Keratinocyte (primary cell): Measurements from ENCODE around the gene MEFV. TPM values are rescaled to one million over a fixed set of nuclear protein-coding genes. Genes with fewer than 3 reads are reported as not detected.

Source experiments
- DNase-seq: peaks from one replicate; pipeline ENCODE4 v3.0.0-alpha.2; 2011; ENCODE audit warnings: low read depth, missing footprints, low spot score
- FAIRE-seq: peaks from 2 replicates; lab custom pipeline; 2011; peaks lifted over from hg19 to GRCh38; lab: Jason Lieb, UNC
- H2AFZ ChIP-seq: 2 replicates; pipeline ENCODE4 v1.6.0; 2012; ENCODE audit warnings: low read length, control low read depth, inconsistent platforms; ENCODE audit not compliant: control insufficient read depth
- H3K27ac ChIP-seq: 2 replicates; pipeline ENCODE4 v1.5.1; 2011; ENCODE audit warnings: low read length; ENCODE audit not compliant: control insufficient read depth, insufficient read depth
- H3K27me3 ChIP-seq: 3 replicates; pipeline ENCODE4 v1.6.0; 2011; ENCODE audit warnings: low read length; ENCODE audit not compliant: control insufficient read depth, insufficient read depth; ENCODE audit errors: extremely low read depth
- H3K36me3 ChIP-seq, 2 experiments: 2 replicates in 1 of 2; 3 replicates in 1 of 2; pipeline ENCODE4 v1.5.1; 2011; ENCODE audit warnings: low read length in 2 of 2, mild to moderate bottlenecking in 1 of 2; ENCODE audit not compliant: control insufficient read depth in 2 of 2, insufficient read depth in 2 of 2; ENCODE audit errors: extremely low read depth in 1 of 2
- H3K4me1 ChIP-seq: 3 replicates; pipeline ENCODE4 v1.5.1; 2011; ENCODE audit warnings: low read length; ENCODE audit not compliant: control insufficient read depth, insufficient read depth; ENCODE audit errors: extremely low read depth
- H3K4me2 ChIP-seq: 3 replicates; pipeline ENCODE4 v1.6.0; 2011; ENCODE audit warnings: low read depth, low read length; ENCODE audit not compliant: control insufficient read depth, insufficient read depth; ENCODE audit errors: extremely low read depth
- H3K4me3 ChIP-seq, 3 experiments: fragments of 200-600 bp in 1 of 3; sonication (generic) in 1 of 3; 2 replicates in 2 of 3; 3 replicates in 1 of 3; pipeline ENCODE4 v1.5.1; 2011 to 2016; ENCODE audit warnings: low read length in 3 of 3, mild to moderate bottlenecking in 3 of 3, control low read depth in 2 of 3, inconsistent platforms in 1 of 3, low read depth in 1 of 3, mixed read lengths in 1 of 3, mixed run types in 1 of 3, moderate library complexity in 1 of 3; ENCODE audit not compliant: control insufficient read depth in 2 of 3, insufficient read depth in 2 of 3; ENCODE audit errors: extremely low read depth in 1 of 3
- H3K79me2 ChIP-seq: 2 replicates; pipeline ENCODE4 v1.6.0; 2012; ENCODE audit warnings: low read length; ENCODE audit not compliant: control insufficient read depth, insufficient read depth
- H3K9ac ChIP-seq: 3 replicates; pipeline ENCODE4 v1.6.0; 2011; ENCODE audit warnings: low read length; ENCODE audit not compliant: control insufficient read depth, insufficient read depth; ENCODE audit errors: extremely low read depth
- H3K9me1 ChIP-seq: 3 replicates; pipeline ENCODE4 v1.6.0; 2011; ENCODE audit warnings: low read length; ENCODE audit not compliant: control insufficient read depth, insufficient read depth; ENCODE audit errors: extremely low read depth
- H3K9me3 ChIP-seq: 2 replicates; pipeline ENCODE4 v1.5.1; 2012; ENCODE audit warnings: low read depth, low read length; ENCODE audit not compliant: control insufficient read depth
- H4K20me1 ChIP-seq: 3 replicates; pipeline ENCODE4 v1.6.0; 2011; ENCODE audit warnings: low read length; ENCODE audit not compliant: control insufficient read depth, insufficient read depth; ENCODE audit errors: extremely low read depth
- EZH2 ChIP-seq: IDR thresholded peaks from one replicate; pipeline ENCODE4 v1.6.1; 2012; ENCODE audit warnings: inconsistent platforms, mild to moderate bottlenecking, low read length, moderate library complexity
- dilution Hi-C: fragments of 300-500 bp; cut with MboI; formaldehyde crosslinking; loops from one replicate; pipeline ENCODE4 v1.7.0; 2020; ENCODE audit warnings: low sequenced_read_pairs; ENCODE audit not compliant: extremely low pct_ligation_motif_present
- polyA plus RNA-seq, 5 experiments: library from polyadenylated mRNA; depleted of rRNA in 3 of 5; stranded (reverse) in 3 of 5; stranded (forward) in 1 of 5; unstranded in 1 of 5; fragments of >200 nt; gene quantifications; 1 replicate in 1 of 5; 2 replicates in 3 of 5; 3 replicates in 1 of 5; pipeline versions ENCODE4 v1.2.1 to v1.2.3, GENCODE V29; 2011 to 2012; ENCODE audit warnings: missing spikeins in 2 of 5, low read depth in 1 of 5, low replicate concordance in 1 of 5
- TF ChIP-seq, protein P1 (sequence below), 3 experiments: IDR thresholded peaks in 1 of 3; conservative IDR thresholded peaks in 1 of 3; optimal IDR thresholded peaks in 1 of 3; 2 replicates in 2 of 3; 3 replicates in 1 of 3; pipeline versions ENCODE3 to v1.5.1; 2011; ENCODE audit warnings: low read length in 3 of 3, mild to moderate bottlenecking in 3 of 3, moderate library complexity in 2 of 3, control low read depth in 1 of 3, inconsistent platforms in 1 of 3; ENCODE audit not compliant: insufficient read depth in 2 of 3; ENCODE audit errors: extremely low read depth in 1 of 3

Gene MEFV
- polyA plus RNA-seq, 1 donor (not counting 4 experiments of a cell fraction or from before 2014, with no cell fraction given): not detected

DNA sequence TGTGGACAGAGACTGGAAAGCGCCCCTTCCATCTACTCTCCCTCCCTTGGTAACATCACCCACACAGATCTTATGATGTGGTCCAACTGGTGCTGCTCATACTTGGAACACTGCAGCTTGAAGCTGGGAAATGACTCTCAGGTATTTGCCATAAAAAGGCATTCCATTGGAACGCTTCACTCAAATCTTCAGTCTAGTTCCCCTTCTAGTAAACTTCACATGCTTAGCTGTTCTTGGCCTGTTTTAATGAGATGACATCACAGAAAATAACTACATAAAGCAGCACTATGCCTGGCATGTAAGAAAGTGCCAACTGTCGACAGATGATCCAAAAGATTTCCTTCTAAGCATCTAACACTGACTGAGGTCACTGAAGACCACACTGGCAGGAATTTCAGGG, 36.2 kb upstream of the MEFV start:
- no peak for TF ChIP-seq EZH2
- TF ChIP-seq, protein P1, sequence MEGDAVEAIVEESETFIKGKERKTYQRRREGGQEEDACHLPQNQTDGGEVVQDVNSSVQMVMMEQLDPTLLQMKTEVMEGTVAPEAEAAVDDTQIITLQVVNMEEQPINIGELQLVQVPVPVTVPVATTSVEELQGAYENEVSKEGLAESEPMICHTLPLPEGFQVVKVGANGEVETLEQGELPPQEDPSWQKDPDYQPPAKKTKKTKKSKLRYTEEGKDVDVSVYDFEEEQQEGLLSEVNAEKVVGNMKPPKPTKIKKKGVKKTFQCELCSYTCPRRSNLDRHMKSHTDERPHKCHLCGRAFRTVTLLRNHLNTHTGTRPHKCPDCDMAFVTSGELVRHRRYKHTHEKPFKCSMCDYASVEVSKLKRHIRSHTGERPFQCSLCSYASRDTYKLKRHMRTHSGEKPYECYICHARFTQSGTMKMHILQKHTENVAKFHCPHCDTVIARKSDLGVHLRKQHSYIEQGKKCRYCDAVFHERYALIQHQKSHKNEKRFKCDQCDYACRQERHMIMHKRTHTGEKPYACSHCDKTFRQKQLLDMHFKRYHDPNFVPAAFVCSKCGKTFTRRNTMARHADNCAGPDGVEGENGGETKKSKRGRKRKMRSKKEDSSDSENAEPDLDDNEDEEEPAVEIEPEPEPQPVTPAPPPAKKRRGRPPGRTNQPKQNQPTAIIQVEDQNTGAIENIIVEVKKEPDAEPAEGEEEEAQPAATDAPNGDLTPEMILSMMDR (optimal IDR thresholded peaks at IDR 0.05 in 1 of 3, IDR thresholded peaks at IDR 0.05 in 1 of 3, conservative IDR thresholded peaks at IDR 0.05 in 1 of 3; ENCODE audit: extremely low read depth in 1 of 3, insufficient read depth in 2 of 3, low read length in 3 of 3): no peak
- peaks cover 26% of the 10 kb centered on the region for H3K79me2 ChIP-seq
- H3K9me3 ChIP-seq: peaks cover 40% of the 10 kb centered on the region
- H3K27me3 ChIP-seq: no peaks in the 10 kb centered on the region
- H3K4me2 ChIP-seq: no peak overlapping the region
- H3K36me3 ChIP-seq: peaks cover 35 to 42% of the 10 kb centered on the region in 2 experiments
- H3K4me3 ChIP-seq: no peak overlapping the region
- no peak overlapping the region for H3K9ac ChIP-seq
- H3K9me1 ChIP-seq: no peaks in the 10 kb centered on the region
- dilution Hi-C loops: no loop called here
- H4K20me1 ChIP-seq: no peaks in the 10 kb centered on the region
- H3K27ac ChIP-seq: no peak overlapping the region
- no peak overlapping the region for H2AFZ ChIP-seq
- FAIRE-seq: no peak
- no peaks in the 10 kb centered on the region for H3K4me1 ChIP-seq
- DNase-seq: no peak

DNA sequence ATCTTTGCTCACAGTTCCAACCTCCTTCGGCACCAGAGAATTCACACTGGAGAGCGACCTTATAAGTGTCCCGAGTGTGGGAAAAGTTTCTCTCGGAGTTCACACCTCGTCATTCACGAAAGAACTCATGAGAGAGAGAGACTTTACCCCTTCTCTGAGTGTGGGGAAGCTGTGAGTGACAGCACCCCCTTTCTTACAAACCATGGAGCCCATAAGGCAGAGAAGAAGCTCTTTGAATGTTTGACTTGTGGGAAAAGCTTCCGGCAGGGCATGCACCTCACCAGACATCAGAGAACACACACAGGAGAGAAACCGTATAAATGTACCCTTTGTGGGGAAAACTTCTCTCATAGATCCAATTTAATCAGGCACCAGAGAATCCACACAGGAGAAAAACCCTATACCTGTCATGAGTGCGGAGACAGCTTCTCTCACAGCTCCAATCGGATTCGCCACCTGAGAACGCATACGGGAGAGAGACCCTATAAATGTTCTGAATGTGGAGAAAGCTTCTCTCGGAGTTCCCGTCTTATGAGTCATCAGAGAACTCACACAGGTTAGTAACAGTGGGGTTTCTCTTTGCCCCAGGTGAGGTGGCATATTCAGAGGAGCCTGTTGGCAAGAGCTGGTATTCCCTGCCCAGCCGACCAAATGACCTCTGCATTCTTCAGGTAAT, 33.7 kb upstream of the MEFV start:
- Histone ChIP-seq H3K9ac (no peak overlapping the region), H4K20me1 (no peaks in the 10 kb centered on the region), H3K9me1 (no peaks in the 10 kb centered on the region), H3K36me3 (peaks cover 39 to 54% of the 10 kb centered on the region in 2 experiments), H3K4me2 (no peak overlapping the region), H3K9me3 (peaks cover 35% of the 10 kb centered on the region), H3K4me3 (no peak overlapping the region), H3K79me2 (peaks cover 47% of the 10 kb centered on the region), H2AFZ (no peak overlapping the region), H3K27ac (no peak overlapping the region), H3K4me1 (peaks cover 2% of the 10 kb centered on the region), H3K27me3 (no peaks in the 10 kb centered on the region)
- FAIRE-seq (no peak), DNase-seq (no peak)
- dilution Hi-C loops: no loop called here
- no peak for TF ChIP-seq EZH2
- TF ChIP-seq, protein P1 (optimal IDR thresholded peaks at IDR 0.05 in 1 of 3, IDR thresholded peaks at IDR 0.05 in 1 of 3, conservative IDR thresholded peaks at IDR 0.05 in 1 of 3; ENCODE audit: extremely low read depth in 1 of 3, insufficient read depth in 2 of 3, low read length in 3 of 3): no peak
